T-helper 1 cell treated with Interleukin-12 subunit alpha and Interleukin-12 subunit beta and Interleukin-4 antibody, amounts not matched to agents 30 ng/mL and 1 ng/mL, for 36 hours (primary cell): Measurements from ENCODE around the gene CREB3. TPM values are rescaled to one million over a fixed set of nuclear protein-coding genes. Genes with fewer than 3 reads are reported as not detected.

Experiments used
- intact Hi-C: fragments of 100-400 bp; cut with micrococcal nuclease; formaldehyde crosslinking; loops from one replicate; pipeline ENCODE4 v1.15.1; 2024
- total RNA-seq: library from RNA; stranded (reverse); gene quantifications from 2 replicates; pipeline ENCODE4 v1.2.3, GENCODE V29; 2022

Gene CREB3
- total RNA-seq, 1 donor from 2014 or later: 22.9 TPM

DNA sequence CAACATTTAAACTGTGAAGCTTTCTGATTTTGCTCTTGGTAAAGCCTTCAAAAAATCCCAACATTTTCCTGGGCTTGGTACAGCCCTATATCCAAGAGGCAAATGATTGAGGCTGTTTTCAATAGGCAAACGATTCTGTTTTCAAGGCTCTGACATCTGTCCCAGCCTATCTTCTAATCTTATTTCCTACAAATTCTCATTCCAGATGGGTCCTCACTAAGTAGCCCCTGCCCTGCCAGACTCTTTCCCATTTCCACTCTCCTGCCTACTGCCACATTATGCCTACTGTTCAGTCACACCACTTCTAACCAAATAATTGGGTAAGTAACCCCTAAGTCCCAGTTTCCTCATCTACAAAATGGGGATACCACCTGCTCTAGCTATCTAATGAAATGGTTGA lies 13.1 kb downstream of the CREB3 start:
- intact Hi-C loops: no loop called here

DNA sequence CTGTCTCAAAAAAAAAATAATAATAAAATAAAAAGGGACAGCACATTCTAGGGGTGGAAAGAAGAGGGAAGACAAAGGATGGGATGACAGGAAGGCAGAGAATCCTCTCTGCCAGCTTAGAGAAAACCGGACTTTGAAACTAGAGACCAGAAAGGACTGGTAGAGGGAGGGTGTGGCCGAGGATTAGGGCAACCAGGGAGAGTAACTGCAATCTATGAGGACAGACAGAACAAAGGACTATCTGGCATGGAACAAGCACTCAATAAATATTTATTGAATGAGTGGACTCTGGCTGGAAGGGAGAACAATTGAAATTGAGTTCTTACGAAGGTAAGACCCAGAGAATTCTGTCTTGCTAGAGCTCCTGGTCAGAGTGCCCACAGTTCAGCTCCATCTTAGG lies 14.1 kb downstream of the CREB3 start:
- intact Hi-C loops: no loop called here

DNA sequence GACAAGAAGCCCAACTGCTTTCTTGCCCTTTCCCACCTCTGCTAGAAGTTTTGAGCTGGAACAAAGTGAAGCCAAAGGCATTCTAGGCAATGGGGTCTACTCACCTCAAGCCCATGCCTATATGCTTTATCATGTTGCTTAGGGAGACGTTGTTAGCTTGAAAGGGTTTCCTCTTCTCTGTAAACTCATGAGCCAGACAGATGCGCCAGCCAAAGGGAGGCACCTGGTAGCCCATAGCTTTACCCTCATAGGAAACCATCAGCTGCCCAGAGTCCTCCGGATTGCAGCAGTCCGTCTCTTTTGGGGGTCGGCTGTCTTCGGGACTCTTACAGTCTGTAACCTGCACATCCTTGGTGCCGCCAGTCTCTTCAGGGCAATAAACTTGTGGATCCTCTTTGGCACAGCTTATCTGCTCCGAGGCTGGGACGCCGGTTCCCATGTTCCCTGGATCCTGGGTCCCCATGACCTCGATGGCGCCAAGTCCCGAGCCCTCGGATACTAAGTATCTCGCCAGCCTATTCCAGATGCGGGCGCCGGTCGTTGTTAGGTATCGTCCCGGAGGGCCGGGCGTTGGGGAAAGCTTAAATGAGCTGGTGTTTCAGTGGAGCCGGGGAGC lies 15.9 kb downstream of the CREB3 start:
- intact Hi-C loops: loop anchor here (1.0 kb wide), 4 partner anchors 8 to 637 kb away; partner anchors contain the start of gene HINT2

DNA sequence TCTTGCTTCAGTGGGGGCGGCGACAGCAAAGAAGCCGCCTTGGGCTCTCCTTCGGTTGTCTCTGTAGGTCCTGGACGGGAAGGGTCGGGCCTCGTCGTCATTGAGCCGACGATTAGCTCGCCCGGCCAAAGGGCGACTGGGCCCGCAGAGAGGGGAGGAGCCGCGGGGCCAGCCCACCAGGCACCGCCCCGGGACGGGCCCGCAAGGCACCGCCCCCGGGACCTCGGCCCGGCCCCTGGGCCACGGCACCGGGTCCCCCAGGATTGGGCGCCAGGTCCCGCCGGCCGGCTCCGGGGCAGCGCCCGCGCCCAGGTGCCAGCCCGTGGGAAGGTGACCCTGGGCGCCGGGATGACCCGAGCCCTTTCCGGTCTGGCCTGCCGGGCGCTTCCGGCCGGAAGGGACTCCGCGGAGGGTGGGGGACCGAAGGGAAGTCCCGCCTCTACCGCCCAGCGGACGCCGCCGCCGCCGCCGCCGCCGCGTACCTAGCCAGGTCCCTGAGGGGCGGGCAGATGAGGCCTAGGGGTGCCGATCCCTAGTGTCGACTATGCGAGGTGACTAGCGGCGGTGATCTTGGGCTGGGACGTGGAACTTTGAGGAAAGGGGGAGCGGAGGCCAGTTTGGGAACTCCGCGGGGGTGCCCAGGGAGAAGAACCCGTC lies 16.5 kb downstream of the CREB3 start, which contains the start of the genes GBA2 and RGP1:
Gene GBA2 (minus strand): TSS at position 371 of the 657 bp plus-strand sequence. CDS start 524 bp downstream, outside the sequence.
Gene RGP1 (plus strand): TSS at position 430 of the 657 bp plus-strand sequence. CDS start 469 bp downstream, outside the sequence.
- intact Hi-C loops: loop anchor here (1.0 kb wide), 9 partner anchors 7 to 1370 kb away; partner anchors contain the start of genes CREB3, HINT2, TLN1 and TMEM8B

DNA sequence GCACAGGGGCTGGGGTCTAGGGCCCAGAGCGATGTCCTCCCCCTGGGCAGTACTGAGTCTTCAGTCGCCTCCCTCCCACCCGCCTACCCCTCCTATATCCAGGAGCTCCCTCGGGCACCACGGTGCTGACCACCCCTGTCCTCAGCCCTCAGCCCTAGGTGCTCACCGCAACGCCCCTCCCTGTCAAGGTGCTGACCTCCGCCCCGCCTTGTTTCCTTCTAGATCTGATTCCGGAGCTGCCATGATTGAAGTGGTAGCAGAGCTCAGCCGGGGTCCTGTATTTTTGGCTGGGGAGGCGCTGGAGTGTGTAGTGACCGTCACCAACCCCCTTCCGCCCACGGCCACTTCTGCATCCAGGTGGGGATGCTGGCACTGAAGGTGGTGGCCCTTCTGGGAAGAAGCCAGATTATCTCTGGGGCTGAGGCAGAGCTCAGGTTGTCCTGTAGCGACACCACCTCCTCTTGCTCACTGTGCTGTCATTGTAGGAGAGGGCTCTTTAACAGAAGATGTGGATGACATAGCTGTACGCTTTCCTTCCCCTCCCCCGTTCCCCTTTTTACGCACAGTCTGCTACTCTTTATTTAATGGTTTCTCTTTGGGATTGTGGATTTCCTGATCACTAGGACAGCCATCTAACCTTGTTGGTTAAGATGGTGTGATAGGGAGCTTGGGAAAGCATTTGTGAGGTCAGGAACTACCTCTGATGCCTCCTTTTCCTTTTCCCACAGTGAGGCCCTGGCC lies 17.2 kb downstream of the CREB3 start:
- intact Hi-C loops: loop anchor here (1.0 to 10.0 kb wide), 6 partner anchors 17 to 1370 kb away; partner anchors contain the start of genes CREB3, MELK, TLN1 and TMEM8B

DNA sequence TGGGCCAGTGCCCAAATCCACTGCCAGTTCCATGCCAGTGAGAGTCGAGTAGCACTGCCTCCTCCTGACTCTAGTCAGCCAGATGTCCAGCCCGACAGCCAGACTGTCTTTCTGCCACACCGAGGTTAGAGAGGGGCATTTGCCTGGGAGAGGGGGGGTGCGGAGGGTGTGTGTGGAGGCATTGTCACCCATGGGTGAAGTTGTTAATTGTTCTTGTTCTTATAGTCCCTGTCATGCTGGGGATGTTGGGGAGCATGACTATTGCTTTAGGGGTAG lies 17.7 kb downstream of the CREB3 start:
- intact Hi-C loops: loop anchor here (10.0 kb wide), 1 partner anchor 825 kb away; the partner anchor contains the start of gene MELK

DNA sequence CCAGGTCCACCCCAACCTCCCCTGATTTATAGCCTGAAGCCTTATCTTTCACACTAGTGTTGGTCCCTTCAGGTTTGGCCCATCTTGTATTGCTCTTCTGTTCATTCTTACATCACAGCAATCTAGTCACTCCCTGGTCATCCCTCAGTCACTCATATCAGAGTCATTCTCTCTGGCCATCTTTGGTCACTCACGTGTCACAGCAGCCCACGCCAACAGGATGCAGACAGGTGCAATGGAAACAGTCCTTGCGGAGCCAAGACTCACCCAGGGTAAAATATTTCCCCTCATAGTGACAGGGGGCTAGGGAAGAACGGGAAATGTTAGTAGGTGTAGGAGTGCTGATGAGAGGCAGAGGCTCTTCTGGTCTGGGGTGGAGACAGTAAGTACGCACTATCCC lies 21.0 kb downstream of the CREB3 start:
- intact Hi-C loops: loop anchor here (10.0 kb wide), 1 partner anchor 821 kb away; the partner anchor contains the start of gene MELK

DNA sequence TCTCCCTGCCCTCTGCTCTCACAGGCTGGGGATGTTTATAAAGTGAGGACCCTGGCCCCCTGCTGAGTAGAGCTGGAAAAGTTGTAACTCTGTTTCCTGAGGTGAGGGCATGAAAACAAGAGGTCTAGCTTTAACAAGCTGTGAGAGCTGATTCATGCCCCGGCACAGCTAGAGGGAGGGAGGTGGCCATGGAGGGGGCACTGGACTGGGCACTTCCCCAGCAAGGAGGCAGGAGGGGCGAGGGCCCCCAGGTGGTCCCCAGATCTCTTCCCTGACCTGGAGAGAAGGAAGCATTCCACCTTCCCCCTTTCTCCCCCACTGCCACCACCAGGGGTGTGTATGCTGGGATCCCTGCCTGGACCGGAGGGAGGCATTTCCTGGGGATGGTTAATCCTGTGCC lies 21.8 kb downstream of the CREB3 start, which contains the start of gene MSMP:
Gene MSMP (minus strand): TSS at position 13 of the 400 bp plus-strand sequence. CDS start 147 bp downstream, outside the sequence.
- intact Hi-C loops: loop anchor here (10.0 kb wide), 1 partner anchor 821 kb away; the partner anchor contains the start of gene MELK

DNA sequence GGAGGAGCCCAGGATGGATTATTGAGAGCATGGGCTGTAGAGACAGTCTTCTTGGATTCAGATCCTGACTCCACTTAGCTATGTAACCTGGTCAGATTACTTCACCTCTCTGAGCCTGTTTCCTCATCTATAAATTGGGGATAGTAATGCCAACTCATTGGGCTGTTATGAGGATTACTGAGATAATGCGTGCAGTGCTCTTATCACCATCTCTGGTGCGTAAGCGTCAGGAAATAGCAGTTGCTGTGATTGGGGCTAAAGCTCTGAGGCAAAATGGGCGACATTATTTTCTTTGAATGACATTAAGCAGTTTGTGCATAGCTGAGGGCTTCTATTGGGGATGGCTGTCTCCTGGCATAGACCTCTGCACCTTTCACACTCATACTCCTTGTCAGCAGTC lies 22.6 kb downstream of the CREB3 start:
- intact Hi-C loops: loop anchor here (5.0 to 10.0 kb wide), 3 partner anchors 437 to 820 kb away; partner anchors contain the start of genes CLTA, GNE and MELK

DNA sequence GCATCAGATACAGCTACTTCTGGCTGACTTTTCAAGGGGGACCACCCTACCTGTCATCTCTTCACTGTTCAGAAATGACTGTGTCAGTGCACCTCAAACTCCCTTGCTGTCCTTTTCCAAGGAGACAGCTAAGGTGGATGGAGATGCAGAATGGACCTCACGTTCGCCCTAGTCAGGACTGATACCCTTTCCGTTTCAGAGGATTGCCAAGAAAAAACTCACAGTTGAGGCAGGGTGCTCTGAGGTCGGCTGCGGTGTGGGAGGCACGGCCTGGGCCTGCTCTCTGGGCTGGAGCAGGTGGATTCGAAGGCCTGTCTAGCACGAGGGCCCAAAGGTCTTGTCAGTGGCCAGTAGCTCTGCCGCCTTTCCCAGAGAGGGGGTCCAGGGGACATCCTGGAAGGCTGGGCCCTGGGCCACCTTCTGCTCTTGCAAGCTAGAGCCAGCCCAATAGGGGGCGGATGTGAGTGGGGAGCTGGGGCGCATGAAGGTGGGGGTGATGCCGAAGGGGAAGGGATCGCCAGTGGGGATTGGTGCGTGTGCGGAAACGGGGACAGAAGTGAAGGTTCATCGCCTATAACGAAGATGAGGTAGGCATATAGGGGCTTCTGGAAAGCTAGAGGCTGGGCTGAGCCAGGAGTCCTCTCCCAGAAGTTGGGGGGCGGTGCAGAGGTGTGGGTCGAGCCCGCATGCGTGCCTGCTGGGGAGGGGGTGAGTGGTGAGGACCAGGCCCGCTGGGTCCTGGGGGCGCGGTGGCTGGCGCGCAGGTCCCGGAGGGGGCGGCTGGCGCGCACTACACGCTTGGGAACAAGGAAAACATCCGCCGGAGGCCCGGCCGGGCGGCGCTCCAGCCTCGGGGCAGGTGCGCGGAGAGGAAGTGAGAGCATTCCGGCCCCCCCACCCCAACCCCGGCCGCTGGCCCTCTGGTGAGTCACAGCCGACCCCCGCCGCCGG lies 24.1 kb downstream of the CREB3 start:
- intact Hi-C loops: loop anchor here (1.0 to 10.0 kb wide), 8 partner anchors 8 to 818 kb away; partner anchors contain the start of genes CLTA, CREB3, GNE and MELK

DNA sequence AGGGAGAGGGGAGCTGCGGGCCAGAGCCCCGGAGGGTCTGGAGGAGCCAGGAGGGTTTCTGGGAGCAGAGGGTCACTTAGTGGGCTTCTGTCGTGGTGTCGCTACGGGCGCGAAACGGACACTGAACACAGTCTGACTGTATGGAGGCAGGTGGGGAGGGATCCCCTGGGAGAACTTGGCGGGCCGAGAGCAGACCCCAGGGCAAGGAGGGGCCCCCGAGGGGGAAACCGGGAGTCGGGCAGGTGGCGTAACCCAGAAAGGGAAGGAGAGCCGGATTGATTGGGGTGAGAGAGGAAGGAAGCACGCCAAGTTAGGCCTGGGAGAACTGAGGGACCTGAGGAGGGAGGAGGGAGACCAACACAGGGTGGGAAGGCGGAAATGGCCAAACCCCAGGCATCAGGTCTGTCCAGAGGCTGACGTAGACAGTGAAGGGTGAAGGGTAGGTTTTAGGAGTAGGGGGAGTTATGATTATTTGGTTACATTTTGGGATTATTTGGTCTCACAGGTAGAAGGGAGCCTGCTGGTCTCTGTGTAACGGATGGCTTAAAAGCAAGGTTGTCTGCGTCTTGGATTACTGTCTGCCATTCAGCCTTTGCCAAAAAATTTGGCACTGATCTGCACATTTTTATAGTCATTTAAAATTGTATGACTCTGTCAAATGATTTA lies 24.9 kb downstream of the CREB3 start:
- intact Hi-C loops: loop anchor here (2.0 to 10.0 kb wide), 4 partner anchors 33 to 817 kb away; partner anchors contain the start of genes CLTA, GNE, MELK and NPR2

DNA sequence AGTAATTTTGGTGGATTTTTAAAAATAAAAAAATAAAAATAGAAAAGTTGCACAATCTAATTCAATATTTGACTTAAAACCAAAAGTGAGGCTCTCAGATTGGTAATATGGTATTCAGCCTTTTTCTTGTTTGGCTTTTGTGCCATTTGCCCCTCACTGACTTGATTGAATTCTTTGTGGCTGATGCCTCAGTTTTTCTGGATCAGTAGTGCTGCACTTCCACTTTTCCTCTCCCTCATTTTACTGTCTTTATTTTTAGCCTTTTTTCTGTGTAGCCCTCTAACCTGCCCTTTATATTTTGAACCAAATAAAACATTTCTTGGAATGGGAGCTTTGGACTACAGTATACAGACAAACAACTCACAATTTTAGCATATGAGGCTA lies 25.4 kb downstream of the CREB3 start:
- intact Hi-C loops: loop anchor here (2.0 to 10.0 kb wide), 4 partner anchors 33 to 817 kb away; partner anchors contain the start of genes CLTA, GNE, MELK and NPR2

DNA sequence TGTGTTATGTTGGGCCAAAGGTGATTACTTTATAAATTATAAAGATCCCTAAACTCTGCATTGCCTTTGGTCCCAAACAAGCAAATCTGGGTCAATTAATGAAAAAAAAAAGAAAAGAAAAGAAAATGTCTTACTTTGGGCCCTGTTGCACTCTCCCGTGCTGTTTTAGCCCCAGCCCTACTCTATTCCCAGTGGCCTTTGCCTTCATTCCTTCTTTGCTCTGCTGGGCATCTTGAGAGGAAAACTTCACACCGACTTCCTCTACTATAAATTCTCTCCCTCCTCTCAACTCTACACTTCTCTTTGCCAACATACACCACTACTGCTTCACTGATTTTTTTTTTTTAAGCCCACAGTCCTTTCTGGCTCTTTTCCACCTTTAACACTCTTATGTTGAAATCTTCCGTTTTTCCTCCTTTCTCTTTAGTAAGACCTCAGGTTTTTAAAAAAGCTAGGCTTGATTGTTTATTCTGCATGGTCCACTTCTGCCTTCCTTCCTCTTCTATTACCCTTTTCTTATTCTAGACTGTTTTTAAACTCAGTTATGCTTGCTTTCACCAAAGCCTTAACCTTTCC lies 26.1 kb downstream of the CREB3 start:
- intact Hi-C loops: loop anchor here (5.0 to 10.0 kb wide), 3 partner anchors 434 to 816 kb away; partner anchors contain the start of genes CLTA, GNE and MELK

DNA sequence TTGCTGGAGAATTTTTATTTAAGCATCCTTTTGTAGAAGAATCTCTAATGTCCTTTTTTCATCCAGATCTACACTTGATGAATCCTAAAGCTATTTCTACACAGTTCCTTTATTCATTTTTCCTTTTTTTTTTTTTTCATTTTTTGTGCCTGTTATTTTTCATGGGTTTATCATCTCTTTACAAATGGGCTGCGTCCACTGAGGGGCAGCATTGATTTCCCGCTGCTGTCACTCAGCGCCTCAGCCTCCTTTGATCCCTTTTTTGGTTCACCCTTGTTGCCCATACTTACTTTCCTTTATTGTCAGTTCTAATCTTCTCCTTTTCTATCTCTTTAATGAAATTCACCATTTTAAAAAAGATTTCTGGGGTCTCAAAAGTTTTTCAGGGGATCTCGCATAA lies 27.3 kb downstream of the CREB3 start:
- intact Hi-C loops: loop anchor here (5.0 to 10.0 kb wide), 3 partner anchors 433 to 815 kb away; partner anchors contain the start of genes CLTA, GNE and MELK

DNA sequence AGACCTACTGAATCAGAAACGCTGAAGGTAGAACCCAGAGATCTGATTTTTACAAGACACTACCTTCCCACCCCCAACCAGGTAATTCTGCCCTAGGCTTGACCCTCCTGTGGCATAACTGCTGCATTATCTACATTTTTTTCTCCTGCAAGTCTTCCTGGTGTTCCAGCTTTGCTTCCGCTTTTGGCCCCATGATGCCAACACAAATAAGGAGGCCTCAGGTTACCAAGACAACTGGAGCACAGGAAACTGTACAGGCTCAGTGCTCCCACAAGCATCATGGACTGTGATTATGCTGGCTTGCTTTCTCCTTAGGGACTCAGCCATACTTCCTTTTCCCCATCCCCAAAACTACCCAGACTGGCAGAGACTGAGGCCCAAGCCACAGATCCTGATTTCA lies 28.2 kb downstream of the CREB3 start:
- intact Hi-C loops: no loop called here

DNA sequence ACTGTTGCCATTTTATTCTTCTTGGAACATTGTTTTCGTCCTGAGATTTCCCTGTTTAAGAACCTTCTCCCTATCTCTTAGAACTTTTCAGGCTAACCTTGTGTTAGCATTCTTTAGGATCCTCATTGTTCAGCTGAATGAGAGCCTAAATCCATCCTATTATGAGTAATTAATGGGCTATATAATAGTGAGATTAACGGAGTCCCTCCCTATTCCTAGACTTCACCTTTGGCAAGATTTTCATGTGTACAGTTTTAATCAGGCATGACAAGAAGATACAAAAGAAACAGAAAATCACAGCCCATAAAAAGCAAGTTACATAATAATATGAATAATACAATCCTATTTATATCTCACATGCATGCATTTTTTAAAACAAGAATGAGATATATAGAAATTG lies 30.7 kb downstream of the CREB3 start:
- intact Hi-C loops: no loop called here

DNA sequence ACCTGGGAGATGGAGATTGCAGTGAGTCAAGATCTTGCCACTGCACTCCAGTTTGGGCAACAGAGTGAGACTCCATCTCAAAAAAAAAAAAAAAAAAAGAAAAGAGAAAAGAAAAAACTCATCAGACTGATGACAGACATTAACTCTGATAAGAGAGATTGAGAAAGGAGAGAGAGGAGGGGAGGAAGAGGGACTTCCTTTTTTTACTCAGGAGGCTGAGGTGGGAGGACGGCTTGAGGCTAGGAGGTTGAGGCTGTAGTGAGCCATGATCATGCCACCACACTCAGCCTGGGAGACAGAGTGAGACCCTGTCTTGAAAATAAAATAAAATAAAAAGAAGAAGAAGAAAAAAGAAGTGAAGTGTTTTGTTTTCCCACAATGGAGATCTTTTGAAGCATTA lies 31.3 kb downstream of the CREB3 start:
- intact Hi-C loops: no loop called here

DNA sequence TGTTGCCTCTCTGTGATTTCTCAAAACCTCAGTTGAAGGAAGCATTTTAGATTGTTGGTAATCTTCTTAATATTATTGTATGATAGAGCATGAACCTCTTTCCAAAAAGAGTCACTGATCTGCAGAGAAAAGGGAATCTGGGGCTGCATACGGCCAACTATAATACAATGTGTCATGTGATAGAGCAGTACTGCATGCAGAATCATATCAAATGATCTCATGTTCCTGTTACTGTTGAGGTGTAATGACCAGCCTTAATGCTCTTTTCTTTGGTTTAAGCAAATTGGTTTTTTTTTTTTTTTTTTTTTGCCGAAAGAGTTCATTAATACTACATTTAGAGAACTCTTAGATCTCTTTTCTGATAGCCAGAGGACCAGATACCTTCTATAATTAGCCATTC lies 34.5 kb downstream of the CREB3 start:
- intact Hi-C loops: no loop called here

DNA sequence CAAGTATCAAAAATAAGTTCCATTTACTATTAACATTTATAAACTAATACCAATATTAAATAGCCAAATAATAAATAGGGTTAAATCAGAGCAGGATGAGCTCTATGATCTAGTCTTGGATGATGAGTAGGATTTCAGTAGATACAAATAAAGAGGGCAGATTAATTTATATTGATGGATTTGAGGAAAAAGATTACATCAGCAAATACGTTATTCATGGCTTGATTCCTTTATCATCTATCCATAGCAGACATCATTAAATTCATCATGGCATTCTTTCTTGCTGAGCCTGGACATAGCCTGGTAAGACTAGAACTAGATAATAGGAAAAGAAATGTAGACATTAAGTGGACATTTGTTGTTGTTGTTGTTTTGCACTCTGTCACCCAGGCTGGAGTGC lies 35.0 kb downstream of the CREB3 start:
- intact Hi-C loops: no loop called here
